IPS DF 4.7 (cell line): ENCODE results near the gene CLN6.
"Not testable (repeated sequence)": the region's sequence is repeated elsewhere in the genome, so short reads cannot be mapped to it uniquely, and the experiment has no call there.

Experiments used
- DNase-seq: peaks from one replicate; pipeline ENCODE4 v3.0.0-alpha.2; 2013; ENCODE audit warnings: low spot score; ENCODE audit errors: extremely low read depth

Gene CLN6

DNA sequence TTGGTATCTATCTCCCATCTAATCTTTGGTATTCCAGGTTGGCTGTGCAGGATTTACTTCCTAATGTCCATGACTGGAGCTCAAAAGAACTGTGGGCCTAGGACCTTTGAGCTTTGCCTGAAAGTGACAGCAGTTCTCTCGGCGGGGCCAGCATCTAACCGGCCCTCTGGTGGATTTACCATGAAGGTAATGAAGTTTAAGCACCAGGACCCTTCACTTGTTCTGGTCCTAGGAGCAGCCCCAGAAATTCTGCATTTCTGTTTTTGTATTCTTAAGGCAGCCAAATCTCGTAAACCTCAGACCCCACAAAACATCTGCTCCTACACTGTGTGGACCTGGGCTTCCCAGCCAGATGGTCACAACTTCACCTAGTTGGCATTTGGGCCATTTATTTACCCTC, 37.4 kb downstream of the CLN6 start:
- no peak for DNase-seq

DNA sequence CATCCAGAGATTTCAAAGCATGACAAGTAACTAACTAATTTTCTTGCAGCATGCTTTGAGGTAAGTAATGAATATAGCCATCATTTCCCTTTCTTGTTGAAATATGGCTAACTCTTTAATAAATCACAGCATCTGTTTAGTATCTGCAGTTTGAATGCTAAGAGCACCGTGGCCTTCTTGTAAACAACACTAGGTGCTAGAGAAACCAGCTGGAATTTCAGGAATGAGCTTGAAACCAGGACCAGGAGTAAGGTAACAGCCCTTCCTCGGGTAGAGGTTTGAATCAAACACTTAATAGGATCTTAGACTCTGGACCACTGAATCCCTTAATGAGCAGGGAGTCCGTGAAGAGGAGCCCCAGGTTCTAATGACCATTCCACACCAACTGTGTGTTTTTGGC, 38.0 kb downstream of the CLN6 start:
- DNase-seq, result no peak

DNA sequence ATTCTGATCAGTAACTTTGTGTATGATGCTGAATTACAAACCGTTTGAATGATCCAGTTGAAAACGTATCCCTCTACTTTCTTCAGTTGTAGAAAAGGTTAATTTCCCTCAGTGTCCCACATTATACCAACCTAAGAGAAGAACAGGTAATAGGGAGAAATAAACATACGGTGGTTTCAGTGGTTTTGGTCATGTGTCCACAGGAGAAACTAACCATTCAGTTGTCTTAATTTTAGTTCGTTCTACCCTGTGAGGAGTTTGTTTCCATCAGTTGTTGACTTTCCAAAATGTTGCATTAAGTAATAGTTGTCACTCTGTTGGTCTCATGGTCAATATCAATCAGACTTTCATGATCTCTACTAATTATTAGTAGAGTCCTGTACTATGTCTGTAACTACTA, 39.5 kb downstream of the CLN6 start:
- DNase-seq, result no peak

DNA sequence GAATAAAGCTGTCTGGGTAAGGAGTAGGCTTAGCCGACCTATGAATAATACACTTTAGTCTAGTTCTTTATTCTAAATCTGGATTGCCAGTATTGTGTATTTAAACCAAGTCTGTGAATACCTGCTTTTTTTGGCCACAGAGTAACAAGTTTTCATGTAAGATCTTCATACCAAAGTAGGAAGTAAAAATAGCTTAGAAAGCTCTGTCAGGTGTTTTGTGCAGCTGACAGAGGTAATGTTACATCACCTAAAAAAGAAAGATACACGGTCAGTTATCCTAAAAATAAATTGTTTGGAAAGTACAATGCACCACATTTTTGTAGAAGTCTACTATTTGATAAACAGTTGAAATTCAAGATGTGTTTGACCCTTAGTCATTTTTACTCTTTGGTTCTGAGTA, 40.9 kb downstream of the CLN6 start:
- DNase-seq, result no peak

DNA sequence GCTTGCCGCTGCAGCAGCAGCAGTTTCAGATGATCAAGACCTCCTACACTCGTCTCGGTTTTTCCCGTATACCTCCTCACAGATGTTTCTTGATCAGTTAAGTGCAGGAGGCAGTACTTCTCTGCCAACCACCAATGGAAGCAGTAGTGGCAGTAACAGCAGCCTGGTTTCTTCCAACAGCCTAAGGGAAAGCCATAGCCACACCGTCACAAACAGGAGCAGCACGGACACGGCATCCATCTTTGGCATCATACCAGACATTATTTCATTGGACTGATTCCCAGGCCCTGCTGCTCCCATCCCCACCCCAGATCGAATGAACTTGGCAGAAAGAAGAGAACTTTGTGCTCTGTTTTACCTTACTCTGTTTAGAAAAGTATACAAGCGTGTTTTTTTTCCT, 42.0 kb downstream of the CLN6 start:
- DNase-seq, result no peak

DNA sequence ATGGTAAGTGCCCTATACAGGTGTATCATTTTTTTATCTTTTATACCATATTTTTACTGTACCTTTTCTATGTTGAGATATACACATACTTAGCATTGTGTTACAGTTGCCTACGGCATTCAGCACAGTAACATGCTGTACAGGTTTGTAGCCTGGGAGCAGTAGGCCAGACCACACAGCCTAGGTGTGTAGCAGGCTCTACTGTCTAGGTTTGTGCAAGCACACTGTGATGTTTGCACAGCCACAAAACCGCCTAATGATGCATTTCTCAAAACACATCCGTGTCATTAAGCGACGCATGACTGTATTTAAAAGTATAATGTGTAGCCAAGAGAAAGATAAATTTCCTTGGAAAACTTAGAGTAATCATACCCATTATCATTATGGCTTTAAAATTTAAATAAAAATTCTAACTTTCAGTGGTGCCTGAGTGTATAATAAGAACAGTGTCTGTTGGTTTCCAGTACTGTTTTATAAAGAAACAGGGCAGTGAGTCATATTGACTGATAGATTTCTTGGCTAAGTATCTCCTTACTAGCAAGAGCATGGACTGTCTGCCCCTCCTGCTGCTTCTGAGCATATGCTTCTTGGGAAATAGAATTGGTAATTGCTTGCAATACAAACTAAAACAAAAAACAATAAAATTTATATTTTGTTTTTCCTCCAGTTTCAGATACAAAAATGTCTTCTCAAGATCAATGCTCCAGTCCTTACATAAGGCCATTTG, 42.7 kb downstream of the CLN6 start:
- DNase-seq, result no peak

DNA sequence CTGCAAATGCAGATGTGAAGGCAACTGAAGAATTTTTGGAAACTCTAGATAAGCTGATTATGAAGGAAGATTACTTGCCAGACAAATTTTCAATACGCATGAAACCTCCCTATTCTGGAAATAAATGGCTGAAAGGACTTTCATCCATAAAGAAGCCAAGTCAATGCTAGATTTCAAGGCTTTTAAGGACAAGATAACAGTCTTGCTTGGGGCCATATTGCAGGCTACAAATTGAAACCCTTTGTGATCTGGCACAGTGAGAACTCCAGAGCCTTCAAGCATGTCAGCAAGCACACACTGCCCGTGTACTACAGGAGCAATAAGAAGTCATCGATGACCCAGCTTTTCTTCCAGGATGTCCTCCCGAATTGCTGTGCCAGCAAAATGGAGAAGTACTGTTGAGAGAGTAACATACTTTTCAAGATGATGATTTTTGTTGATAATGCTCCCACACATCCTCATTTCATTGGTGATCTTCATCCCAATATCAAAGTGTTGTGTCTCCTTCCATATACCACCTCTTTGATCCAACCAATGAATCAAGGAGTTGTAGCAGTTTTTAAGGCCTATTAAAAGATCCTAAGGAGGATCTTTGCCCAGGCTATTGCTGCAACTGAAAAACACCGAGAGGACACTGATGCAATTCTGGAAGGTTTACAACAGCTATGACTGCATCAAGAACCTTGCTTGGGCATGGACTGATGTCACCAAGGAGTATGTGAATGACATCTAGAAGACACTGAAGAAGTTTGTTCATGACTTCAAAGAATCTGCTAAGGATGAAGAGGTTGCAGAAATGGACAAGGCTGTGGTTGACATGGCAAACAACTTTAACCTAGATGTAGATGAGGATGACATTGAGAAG, 44.7 kb downstream of the CLN6 start:
- DNase-seq, result no peak

DNA sequence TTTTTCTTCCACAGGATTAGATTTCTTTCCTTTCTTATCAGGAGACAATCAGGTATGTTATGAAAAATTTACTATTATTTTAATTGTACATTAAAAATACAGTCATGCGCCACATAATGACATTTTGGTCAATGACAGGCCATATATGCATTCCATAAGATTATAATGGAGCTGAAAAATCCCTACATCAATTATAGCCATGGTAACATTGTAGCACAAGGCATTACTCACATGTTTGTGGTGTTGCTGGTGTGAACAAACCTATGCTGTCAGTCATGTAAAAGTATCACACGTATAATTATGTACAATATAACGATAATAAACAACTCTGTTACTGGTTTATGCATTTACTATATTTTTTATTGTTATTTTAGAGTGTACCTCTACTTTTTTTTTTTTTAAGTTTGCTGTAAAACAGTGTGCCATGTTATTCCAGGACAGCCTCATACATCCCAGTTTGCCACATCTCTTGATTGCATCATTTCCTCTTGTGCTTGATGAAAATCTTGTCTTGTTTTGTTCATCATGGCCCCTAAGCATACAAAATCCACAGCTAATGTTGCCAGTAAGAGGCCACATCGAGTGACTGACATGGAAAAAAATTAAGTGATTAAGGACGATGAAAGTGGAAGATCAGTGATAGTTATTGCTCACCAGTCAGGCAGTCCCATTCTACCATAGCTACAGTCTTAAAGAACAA, 45.8 kb downstream of the CLN6 start:
- DNase-seq, result no peak

DNA sequence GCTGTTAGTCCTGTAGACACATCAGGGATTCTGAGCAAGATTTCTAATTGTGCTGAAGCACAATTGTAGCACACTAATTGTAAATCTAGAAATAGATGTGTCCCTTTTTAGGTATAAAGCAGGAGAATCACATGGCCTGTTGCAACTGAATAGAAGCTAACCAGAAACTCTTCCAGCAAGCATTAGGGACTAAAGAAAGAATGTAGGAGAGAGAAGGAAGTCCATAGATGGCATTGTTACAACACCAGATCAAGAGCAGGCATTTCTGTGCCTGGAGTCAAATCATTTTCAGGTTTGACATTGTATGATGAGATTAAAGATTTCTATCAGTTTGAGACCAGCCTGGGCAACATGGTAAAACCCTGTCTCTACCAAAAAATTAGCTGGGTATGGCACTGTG, 51.8 kb downstream of the CLN6 start:
- DNase-seq, result no peak

DNA sequence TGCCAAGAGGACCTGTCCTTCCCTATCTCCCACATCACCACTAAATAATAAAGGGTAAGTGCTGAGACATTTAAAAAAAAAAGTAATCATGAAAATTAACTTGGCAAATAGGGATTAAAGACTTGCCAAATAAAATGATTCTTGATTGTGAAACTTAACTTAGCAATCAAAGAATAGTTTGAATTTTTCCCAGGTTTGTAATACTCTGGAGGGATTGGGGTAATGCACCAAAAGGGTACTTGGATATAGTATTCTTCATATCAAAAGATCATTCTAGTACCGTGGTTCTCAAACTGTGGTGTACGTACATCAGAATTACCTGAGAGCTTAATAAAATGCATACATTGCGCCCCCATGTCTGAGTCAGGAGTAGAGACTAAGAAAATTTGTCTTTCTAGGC, 52.9 kb downstream of the CLN6 start:
- DNase-seq, result no peak

DNA sequence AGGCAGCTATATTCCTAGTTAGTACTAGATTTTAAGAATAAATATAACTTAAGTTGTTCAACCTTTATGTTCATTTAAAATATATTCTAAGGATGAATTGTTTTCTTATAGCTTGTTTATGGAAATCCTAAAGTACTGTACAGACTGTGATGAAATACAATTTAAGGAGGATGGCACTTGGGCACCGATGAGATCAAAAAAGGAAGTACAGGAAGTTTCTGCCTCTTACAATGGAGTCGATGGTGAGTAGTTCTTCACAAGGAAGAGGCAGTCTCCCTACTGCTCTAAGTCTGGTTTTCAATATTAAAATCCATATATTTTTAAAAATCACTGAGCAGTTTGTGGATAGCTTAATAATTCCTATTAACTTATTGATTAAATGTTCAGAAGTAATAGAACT, 54.0 kb downstream of the CLN6 start:
- DNase-seq, result no peak

DNA sequence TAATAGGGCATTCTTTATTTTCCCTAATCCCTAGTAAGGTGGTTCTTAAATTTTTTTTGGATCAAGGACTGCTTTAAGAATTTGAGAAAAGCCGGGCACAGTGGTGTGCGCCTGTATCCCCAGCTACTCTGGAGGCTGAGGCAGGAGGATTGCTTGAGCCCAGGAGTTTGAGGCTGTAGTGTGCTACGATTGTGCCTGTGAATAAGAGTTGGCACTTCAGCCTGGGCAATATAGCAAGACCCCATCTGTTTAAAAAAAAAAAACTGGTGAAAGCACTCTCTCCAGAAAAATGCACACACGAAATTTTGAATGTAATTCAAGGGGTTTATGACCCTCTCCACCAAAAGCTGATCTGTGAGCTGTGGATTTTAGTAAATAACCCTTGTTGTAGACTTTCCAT, 56.4 kb downstream of the CLN6 start:
- DNase-seq, result no peak

DNA sequence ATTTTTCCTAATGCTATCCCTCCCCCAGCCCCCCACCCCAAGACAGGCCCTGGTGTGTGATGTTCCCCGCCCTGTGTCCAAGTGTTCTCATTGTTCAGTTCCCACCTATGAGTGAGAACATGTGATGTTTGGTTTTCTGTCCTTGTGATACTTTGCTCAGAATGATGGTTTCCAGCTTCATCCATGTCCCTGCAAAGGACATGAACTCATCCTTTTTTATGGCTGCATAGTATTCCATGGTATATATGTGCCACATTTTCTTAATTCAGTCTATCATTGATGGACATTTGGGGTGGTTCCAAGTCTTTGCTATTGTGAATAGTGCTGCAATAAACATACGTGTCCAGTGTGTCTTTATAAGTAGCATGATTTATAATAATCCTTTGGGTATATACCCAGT, 57.5 kb downstream of the CLN6 start:
- DNase-seq, result not testable (repeated sequence)

DNA sequence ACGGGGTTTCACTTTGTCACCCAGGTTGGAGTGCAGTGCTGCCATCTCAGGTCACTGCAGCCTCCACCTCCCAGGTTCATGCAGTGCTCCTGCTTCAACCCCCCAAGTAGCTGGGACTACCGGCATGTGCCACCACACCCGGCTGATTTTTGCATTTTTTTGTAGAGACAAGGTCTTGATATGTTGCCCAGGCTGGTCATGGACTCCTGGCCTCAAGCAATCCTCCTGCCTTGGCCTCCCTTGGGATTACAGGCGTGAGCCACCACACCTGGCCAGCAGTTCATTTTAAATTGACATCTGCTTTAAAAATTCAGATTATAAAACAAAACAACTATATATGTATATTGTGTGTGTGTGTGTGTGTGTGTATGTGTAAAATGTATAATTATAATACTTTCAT, 62.7 kb downstream of the CLN6 start:
- no peak for DNase-seq

DNA sequence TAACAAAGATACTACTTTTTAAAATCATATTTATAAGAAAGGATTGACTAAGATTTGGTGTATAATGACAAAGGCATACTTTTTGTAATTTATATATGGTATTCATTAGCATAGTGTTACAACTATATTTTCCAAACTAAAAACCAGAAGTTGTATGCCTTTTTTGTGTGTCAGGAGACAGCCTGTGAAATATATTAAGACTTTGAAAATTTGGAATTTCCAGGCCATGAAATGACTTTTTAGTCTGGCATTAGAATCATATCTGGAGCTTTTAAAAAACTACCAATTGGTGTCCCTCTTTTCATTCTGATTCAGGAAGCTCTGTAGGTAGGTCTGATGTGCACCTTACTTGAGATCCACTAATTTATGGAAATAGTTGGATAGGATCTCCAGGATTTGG, 66.3 kb downstream of the CLN6 start:
- no peak for DNase-seq

DNA sequence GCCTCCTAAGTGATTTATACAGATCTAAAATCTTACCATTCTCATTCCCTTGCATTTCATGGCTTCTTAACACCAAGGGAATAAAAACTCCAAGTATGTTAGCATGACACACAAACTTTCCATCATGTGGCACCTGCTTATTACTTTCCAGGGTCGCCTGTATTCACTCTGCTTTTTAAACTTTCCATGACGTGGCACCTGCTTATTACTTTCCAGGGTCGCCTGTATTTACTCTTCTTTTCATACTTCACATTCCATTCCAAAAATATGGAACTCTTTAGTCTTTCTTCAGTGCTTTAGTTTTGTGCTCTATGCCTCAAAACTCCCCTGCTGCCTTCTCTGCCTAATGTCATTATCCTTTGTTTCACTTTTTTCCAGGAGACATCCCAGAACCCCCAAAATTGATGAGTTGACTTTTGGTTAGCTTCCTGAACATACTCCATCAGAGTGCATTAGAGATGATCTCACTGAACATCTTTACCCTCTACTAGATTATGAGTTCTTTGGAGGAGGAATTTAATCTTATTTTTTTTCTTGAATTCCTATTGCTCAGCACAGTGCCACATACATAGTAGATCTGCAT, 71.4 kb downstream of the CLN6 start:
- DNase-seq, result no peak

DNA sequence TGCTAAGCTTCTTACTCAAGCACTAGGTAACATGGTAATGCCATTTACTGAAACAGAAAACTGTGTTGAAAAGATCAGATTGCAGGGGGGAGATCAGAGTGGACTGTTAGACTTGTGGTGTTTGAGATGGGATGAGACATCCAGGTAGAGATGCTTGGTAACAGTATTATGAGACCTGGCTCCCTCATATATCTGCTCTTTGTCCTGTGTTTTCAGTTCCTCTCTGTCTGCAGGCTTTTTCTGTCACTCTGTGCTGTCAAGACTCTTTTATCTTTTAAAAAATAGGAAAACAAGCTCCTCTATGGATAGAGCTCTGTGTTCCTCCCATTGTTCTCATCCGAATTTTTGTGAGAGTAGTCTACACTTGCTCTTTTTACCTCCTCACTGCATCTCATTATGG, 72.5 kb downstream of the CLN6 start:
- no peak for DNase-seq
